ENCODE measurements around the gene PCNX1.

PCNX1 gene

GRCh38 chr14:71054706-71055105 lies 147.4 kb downstream of the PCNX1 start:
- Histone ChIP-seq H3K9ac (ENCODE audit: low read length) (no peak overlapping the region), H3K9me3 (ENCODE audit: insufficient read depth, low read length) (no peaks in the 10 kb centered on the region), H2AFZ (ENCODE audit: low read depth, low read length, severe bottlenecking) (no peak overlapping the region), H3K27me3 (ENCODE audit: low read length) (no peaks in the 10 kb centered on the region), H3F3A (ENCODE audit: insufficient read depth) (peaks cover 2% of the 10 kb centered on the region; the same call in 1 of the 2 replicates), H3K4me3 (ENCODE audit: insufficient read depth, low read length, poor library complexity, severe bottlenecking) (no peak overlapping the region), H3K4me2 (ENCODE audit: low read depth, low read length, poor library complexity, severe bottlenecking) (no peak overlapping the region), H3K27ac (ENCODE audit: low read depth, low read length) (no peak overlapping the region), H3K79me2 (ENCODE audit: insufficient read depth, low read length) (no peaks in the 10 kb centered on the region), H3K36me3 (ENCODE audit: low read length) (peaks cover 17% of the 10 kb centered on the region), H4K20me1 (ENCODE audit: low read depth, low read length) (no peaks in the 10 kb centered on the region), H3K9me2 (replicated peaks; ENCODE audit: insufficient read depth, low read length) (no peaks in the 10 kb centered on the region)
- TF ChIP-seq EZH2phosphoT487 (conservative IDR thresholded peaks at IDR 0.05; ENCODE audit: low read length) (no peak), CTCF (IDR thresholded peaks at IDR 0.05; ENCODE audit: insufficient read depth, low read length, poor library complexity, severe bottlenecking) (no peak)

GRCh38 chr14:71056168-71056567 lies 148.9 kb downstream of the PCNX1 start:
- TF ChIP-seq EZH2phosphoT487 (conservative IDR thresholded peaks at IDR 0.05; ENCODE audit: low read length) (no peak), CTCF (IDR thresholded peaks at IDR 0.05; ENCODE audit: insufficient read depth, low read length, poor library complexity, severe bottlenecking) (no peak)
- Histone ChIP-seq H3K36me3 (ENCODE audit: low read length) (peaks cover 21% of the 10 kb centered on the region), H3K9me3 (ENCODE audit: insufficient read depth, low read length) (no peaks in the 10 kb centered on the region), H3K27me3 (ENCODE audit: low read length) (no peaks in the 10 kb centered on the region), H3K27ac (ENCODE audit: low read depth, low read length) (no peak overlapping the region), H3K4me3 (ENCODE audit: insufficient read depth, low read length, poor library complexity, severe bottlenecking) (no peak overlapping the region), H3K9ac (ENCODE audit: low read length) (no peak overlapping the region), H3K9me2 (replicated peaks; ENCODE audit: insufficient read depth, low read length) (no peaks in the 10 kb centered on the region), H2AFZ (ENCODE audit: low read depth, low read length, severe bottlenecking) (no peak overlapping the region), H3F3A (ENCODE audit: insufficient read depth) (no peaks in the 10 kb centered on the region), H4K20me1 (ENCODE audit: low read depth, low read length) (no peaks in the 10 kb centered on the region), H3K4me2 (ENCODE audit: low read depth, low read length, poor library complexity, severe bottlenecking) (no peak overlapping the region), H3K79me2 (ENCODE audit: insufficient read depth, low read length) (no peaks in the 10 kb centered on the region)

- Histone ChIP-seq H3K9me3 (ENCODE audit: insufficient read depth, low read length) (no peaks in the 10 kb centered on the region), H3K79me2 (ENCODE audit: insufficient read depth, low read length) (no peaks in the 10 kb centered on the region), H3K9ac (ENCODE audit: low read length) (no peak overlapping the region), H2AFZ (ENCODE audit: low read depth, low read length, severe bottlenecking) (no peak overlapping the region), H3K4me2 (ENCODE audit: low read depth, low read length, poor library complexity, severe bottlenecking) (no peak overlapping the region), H3K36me3 (ENCODE audit: low read length) (peaks cover 16% of the 10 kb centered on the region; the same call in 1 of the 2 replicates), H3K27ac (ENCODE audit: low read depth, low read length) (no peak overlapping the region), H4K20me1 (ENCODE audit: low read depth, low read length) (no peaks in the 10 kb centered on the region), H3K9me2 (replicated peaks; ENCODE audit: insufficient read depth, low read length) (no peaks in the 10 kb centered on the region), H3F3A (ENCODE audit: insufficient read depth) (no peaks in the 10 kb centered on the region), H3K27me3 (ENCODE audit: low read length) (no peaks in the 10 kb centered on the region), H3K4me3 (ENCODE audit: insufficient read depth, low read length, poor library complexity, severe bottlenecking) (no peak overlapping the region)
- TF ChIP-seq EZH2phosphoT487 (conservative IDR thresholded peaks at IDR 0.05; ENCODE audit: low read length) (no peak), CTCF (IDR thresholded peaks at IDR 0.05; ENCODE audit: insufficient read depth, low read length, poor library complexity, severe bottlenecking) (no peak)
Observed at GRCh38 chr14:71060274-71060673, 153.0 kb downstream of the PCNX1 start.

Measured in SU-DHL-6 (cell line).